H1 (cell line): ENCODE measurements around the gene TSC22D3. TPM values are rescaled to one million over a fixed set of nuclear protein-coding genes. Genes with fewer than 3 reads are reported as not detected.

Experiments used
- CTCF ChIA-PET: fragments of 300-600 bp; sonication (Branson Sonifier 250); formaldehyde crosslinking; loops from one replicate; lab custom pipeline; 2021; ENCODE audit not compliant: partially characterized antibody; lab: Charles Lee
- POLR2A ChIA-PET: fragments of 300-600 bp; sonication (Branson Sonifier 250); formaldehyde crosslinking; loops from one replicate; lab custom pipeline; 2021; ENCODE audit warnings: inconsistent platforms; ENCODE audit not compliant: partially characterized antibody; lab: Charles Lee
- DNase-seq, 2 experiments: peaks; one replicate each; pipeline versions ENCODE4 v3.0.0 to v3.0.0-alpha.2; 2010 to 2022; ENCODE audit warnings: low spot score in 2 of 2, low read depth in 1 of 2, mixed read lengths in 1 of 2
- FAIRE-seq: peaks from 2 replicates; lab custom pipeline; 2011; peaks lifted over from hg19 to GRCh38; lab: Jason Lieb, UNC
- H2AFZ ChIP-seq: 2 replicates; pipeline ENCODE4 v1.8.1; 2012; ENCODE audit warnings: low read length, inconsistent platforms
- H2AK5ac ChIP-seq: 2 replicates; pipeline ENCODE4 v1.6.1; 2013; ENCODE audit warnings: low read depth, low read length
- H2BK120ac ChIP-seq: replicated peaks from 2 replicates; pipeline ENCODE3; 2013; ENCODE audit warnings: low read depth, low read length, inconsistent platforms
- H2BK12ac ChIP-seq: 2 replicates; pipeline ENCODE4 v1.6.1; 2013; ENCODE audit warnings: low read depth, low read length
- H2BK15ac ChIP-seq: 2 replicates; pipeline ENCODE4 v1.6.1; 2013; ENCODE audit warnings: low read length
- H2BK20ac ChIP-seq: 2 replicates; pipeline ENCODE4 v1.6.1; 2013; ENCODE audit warnings: low read length
- H2BK5ac ChIP-seq: 2 replicates; pipeline ENCODE4 v1.6.1; 2013; ENCODE audit warnings: low read depth, low read length
- H3K14ac ChIP-seq: 2 replicates; pipeline ENCODE4 v1.6.1; 2013; ENCODE audit warnings: inconsistent platforms; ENCODE audit not compliant: insufficient read length
- H3K18ac ChIP-seq: 2 replicates; pipeline ENCODE4 v1.6.1; 2013; ENCODE audit warnings: low read length; ENCODE audit errors: extremely low read depth
- H3K23ac ChIP-seq: 2 replicates; pipeline ENCODE4 v1.6.1; 2013; ENCODE audit warnings: inconsistent platforms; ENCODE audit not compliant: insufficient read length
- H3K23me2 ChIP-seq: 2 replicates; pipeline ENCODE4 v1.6.1; 2013; ENCODE audit warnings: low read depth, low read length
- H3K27ac ChIP-seq: 2 replicates; pipeline ENCODE4 v1.6.1; 2011; ENCODE audit warnings: low read depth, low read length, inconsistent platforms
- H3K27me3 ChIP-seq, 4 experiments: replicated peaks in 1 of 4; 1 replicate in 1 of 4; 2 replicates in 3 of 4; pipeline versions ENCODE4 v1.6.1 to v1.8.1; 2011 to 2013; ENCODE audit warnings: low read length in 3 of 4, mild to moderate bottlenecking in 3 of 4, inconsistent platforms in 2 of 4, mixed read lengths in 2 of 4, moderate library complexity in 1 of 4; ENCODE audit not compliant: control insufficient read depth in 3 of 4, insufficient read depth in 3 of 4; ENCODE audit errors: extremely low read depth in 1 of 4
- H3K36me3 ChIP-seq, 4 experiments: 2 replicates each; pipeline versions ENCODE4 v1.6.1 to v1.8.1; 2011 to 2013; ENCODE audit warnings: mild to moderate bottlenecking in 4 of 4, low read length in 3 of 4, moderate library complexity in 2 of 4, control low read depth in 1 of 4, inconsistent platforms in 1 of 4; ENCODE audit not compliant: insufficient read depth in 4 of 4, control insufficient read depth in 2 of 4
- H3K4ac ChIP-seq: replicated peaks from 2 replicates; pipeline ENCODE3; 2013; ENCODE audit warnings: low read length, low read depth, mixed read lengths, inconsistent platforms; ENCODE audit not compliant: insufficient read length
- H3K4me1 ChIP-seq, 4 experiments: replicated peaks in 1 of 4; 1 replicate in 1 of 4; 2 replicates in 3 of 4; pipeline versions ENCODE4 v1.6.1 to v1.8.1; 2011 to 2013; ENCODE audit warnings: low read length in 3 of 4, inconsistent platforms in 2 of 4, mixed read lengths in 1 of 4; ENCODE audit not compliant: insufficient read depth in 4 of 4, control insufficient read depth in 3 of 4
- H3K4me2 ChIP-seq, 2 experiments: 2 replicates each; pipeline versions ENCODE4 v1.6.1 to v1.8.1; 2011 to 2013; ENCODE audit warnings: low read depth in 2 of 2, low read length in 2 of 2, control low read depth in 1 of 2, inconsistent platforms in 1 of 2, mild to moderate bottlenecking in 1 of 2; ENCODE audit not compliant: insufficient read depth in 1 of 2
- H3K4me3 ChIP-seq, 4 experiments: fragments of 200-600, 300-600 bp in 1 of 4; sonication (generic), shearing (Covaris generic), sonication (Bioruptor Twin) in 1 of 4; 2 replicates each; pipeline versions ENCODE4 v1.5.1 to v1.8.1; 2011 to 2016; ENCODE audit warnings: low read length in 4 of 4, low read depth in 3 of 4, control low read depth in 2 of 4, inconsistent platforms in 2 of 4, mild to moderate bottlenecking in 2 of 4, mixed read lengths in 1 of 4, moderate library complexity in 1 of 4; ENCODE audit not compliant: insufficient read depth in 2 of 4; ENCODE audit errors: extremely low read depth in 1 of 4
- H3K56ac ChIP-seq: replicated peaks from 2 replicates; pipeline ENCODE3; 2013; ENCODE audit warnings: low read depth, mild to moderate bottlenecking, mixed read lengths, low read length, inconsistent platforms; ENCODE audit not compliant: insufficient read length
- H3K79me1 ChIP-seq: 2 replicates; pipeline ENCODE4 v1.6.1; 2013; ENCODE audit warnings: low read depth, low read length, control low read depth
- H3K79me2 ChIP-seq, 2 experiments: 2 replicates each; pipeline versions ENCODE4 v1.6.1 to v1.8.1; 2012 to 2013; ENCODE audit warnings: low read length in 2 of 2, mild to moderate bottlenecking in 2 of 2, inconsistent platforms in 1 of 2; ENCODE audit not compliant: insufficient read depth in 2 of 2, control insufficient read depth in 1 of 2
- H3K9ac ChIP-seq, 4 experiments: replicated peaks in 1 of 4; 1 replicate in 1 of 4; 2 replicates in 3 of 4; pipeline versions ENCODE4 v1.6.1 to v1.8.1; 2011 to 2013; ENCODE audit warnings: low read depth in 3 of 4, low read length in 3 of 4, control low read depth in 2 of 4, mild to moderate bottlenecking in 2 of 4, moderate library complexity in 2 of 4, inconsistent platforms in 1 of 4; ENCODE audit errors: extremely low read depth in 1 of 4
- H3K9me3 ChIP-seq, 2 experiments: 2 replicates each; pipeline versions ENCODE4 v1.6.1 to v1.8.1; 2012 to 2013; ENCODE audit warnings: mild to moderate bottlenecking in 2 of 2, moderate library complexity in 2 of 2, control low read depth in 1 of 2, inconsistent platforms in 1 of 2, low read depth in 1 of 2, low read length in 1 of 2, mixed read lengths in 1 of 2; ENCODE audit not compliant: insufficient read depth in 2 of 2
- H4K20me1 ChIP-seq, 2 experiments: replicated peaks in 1 of 2; 2 replicates each; pipeline versions ENCODE3 to v1.8.1; 2011 to 2013; ENCODE audit warnings: inconsistent platforms in 2 of 2, low read length in 2 of 2, mild to moderate bottlenecking in 1 of 2; ENCODE audit not compliant: insufficient read depth in 2 of 2, control insufficient read depth in 1 of 2
- H4K5ac ChIP-seq: 2 replicates; pipeline ENCODE4 v1.6.1; 2013; ENCODE audit warnings: low read length, low read depth, mixed read lengths, inconsistent platforms; ENCODE audit not compliant: insufficient read length
- H4K8ac ChIP-seq: 2 replicates; pipeline ENCODE4 v1.8.0; 2013; ENCODE audit warnings: mild to moderate bottlenecking, moderate library complexity, low read length, inconsistent platforms; ENCODE audit not compliant: insufficient read depth; ENCODE audit errors: extremely low read depth
- H4K91ac ChIP-seq: replicated peaks from 2 replicates; pipeline ENCODE3; 2013; ENCODE audit warnings: low read length, mixed read lengths, inconsistent platforms; ENCODE audit not compliant: insufficient read length
- CBX5 ChIP-seq: fragments of 300-800, 300-1000 bp; sonication (generic); IDR thresholded peaks from 2 replicates; pipeline ENCODE4 v1.7.1; 2016; ENCODE audit warnings: antibody characterized with exemption, low read length, low read depth
- CBX8 ChIP-seq: fragments of 300-800, 300-1000 bp; sonication (generic); IDR thresholded peaks from 2 replicates; pipeline ENCODE4 v1.7.1; 2016; ENCODE audit warnings: low read depth, low read length, borderline replicate concordance
- CTBP2 ChIP-seq: IDR thresholded peaks from 2 replicates; pipeline ENCODE4 v1.7.0; 2011; ENCODE audit warnings: borderline replicate concordance, mild to moderate bottlenecking, moderate library complexity, mixed read lengths, low read length; ENCODE audit not compliant: insufficient read depth, insufficient read length
- EZH2 ChIP-seq: fragments of 200-600 bp; sonication (generic); IDR thresholded peaks from 2 replicates; pipeline ENCODE4 v1.7.1; 2012; ENCODE audit warnings: low read depth, mild to moderate bottlenecking, moderate library complexity, low read length, inconsistent platforms; ENCODE audit not compliant: severe bottlenecking
- KDM5A ChIP-seq: fragments of 200-600 bp; IDR thresholded peaks from 2 replicates; pipeline ENCODE4 v1.7.1; 2012; ENCODE audit warnings: mild to moderate bottlenecking, low read length, inconsistent platforms, mixed read lengths
- RAD21 ChIP-seq, 2 experiments: IDR thresholded peaks in 1 of 2; conservative IDR thresholded peaks in 1 of 2; 2 replicates each; pipeline ENCODE4 v1.6.1; 2011; ENCODE audit warnings: low read depth in 2 of 2, low read length in 2 of 2, improper control_type of control experiment in 1 of 2, inconsistent platforms in 1 of 2, mild to moderate bottlenecking in 1 of 2, moderate library complexity in 1 of 2
- SP4 ChIP-seq: IDR thresholded peaks from 2 replicates; pipeline ENCODE4 v1.6.1; 2012; ENCODE audit warnings: low read length, inconsistent platforms
- TBP ChIP-seq: IDR thresholded peaks from 2 replicates; pipeline ENCODE4 v1.6.1; 2011; ENCODE audit warnings: low read depth, low read length, improper control_type of control experiment
- TEAD4 ChIP-seq: IDR thresholded peaks from 2 replicates; pipeline ENCODE4 v1.6.1; 2012; ENCODE audit warnings: low read depth, low read length, inconsistent platforms, mixed read lengths
- USF2 ChIP-seq: IDR thresholded peaks from 2 replicates; pipeline ENCODE4 v1.6.1; 2011; ENCODE audit warnings: low read length, improper control_type of control experiment
- WGBS, 2 experiments: shearing (Covaris generic) in 1 of 2; methylation state at CpG; one replicate each; pipeline versions ENCODE4 v1.1.6 to v1.1.7; 2013 to 2015; ENCODE audit warnings: low lambda C conversion rate in 2 of 2, mixed read lengths in 2 of 2, inconsistent platforms in 1 of 2, low coverage in 1 of 2, missing lambda C conversion rate in 1 of 2; ENCODE audit not compliant: insufficient replicate concordance in 2 of 2, insufficient coverage in 1 of 2, insufficient read length in 1 of 2; ENCODE audit errors: extremely low coverage in 1 of 2, missing lambda C conversion rate in 1 of 2; 5-methylcytosine and 5-hydroxymethylcytosine counted together
- polyA plus RNA-seq, 7 experiments: library from polyadenylated mRNA; depleted of rRNA in 3 of 7; stranded (reverse) in 5 of 7; unstranded in 2 of 7; fragments of >200 nt in 5 of 7; fragments of 200-250 nt in 2 of 7; gene quantifications; 1 replicate in 5 of 7; 2 replicates in 1 of 7; 4 replicates in 1 of 7; pipeline versions ENCODE4 v1.2.1 to v1.2.3, GENCODE V29; 2011 to 2013; ENCODE audit warnings: missing spikeins in 2 of 7, mixed read lengths in 2 of 7
- total RNA-seq: library from RNA; stranded (reverse); fragmentation: NEBNext Ultra II Directional; extraction: Animal tissue kit (Norgen Biotek cat#: 25700); gene quantifications from 2 replicates; pipeline ENCODE4 v1.2.1, GENCODE V29; 2021

The TSC22D3 gene
- total and polyA plus RNA-seq, 2 of the 8 experiments (the other 6 are each of a cell fraction or from before 2014, with no cell fraction given): 7.6 to 12.9 TPM

GRCh38 chrX:107726816-107727534 lies 48.6 kb downstream of the TSC22D3 start:
- Histone ChIP-seq H3K27me3 (no peaks in the 10 kb centered on the region), H2AK5ac (no peak overlapping the region), H2BK15ac (no peak overlapping the region), H4K20me1 (no peaks in the 10 kb centered on the region), H3K36me3 (no peaks in the 10 kb centered on the region), H2BK120ac (no peak overlapping the region), H3K4ac (no peak overlapping the region), H3K9ac (no peak overlapping the region), H2AFZ (no peak overlapping the region), H4K91ac (no peak overlapping the region), H3K4me2 (no peak overlapping the region), H3K14ac (no peak overlapping the region), H3K4me3 (no peak overlapping the region), H3K4me1 (peaks cover 0 to 15% (median 11%) of the 10 kb centered on the region in 4 experiments; a peak in 5 of 7 replicates), H4K8ac (no peak overlapping the region), H3K9me3 (no peaks in the 10 kb centered on the region), H3K18ac (no peak overlapping the region), H3K23me2 (no peaks in the 10 kb centered on the region), H2BK12ac (no peak overlapping the region), H2BK5ac (no peak overlapping the region), H3K23ac (no peak overlapping the region), H3K79me1 (no peaks in the 10 kb centered on the region), H3K56ac (no peak overlapping the region), H3K79me2 (no peaks in the 10 kb centered on the region), H4K5ac (no peak overlapping the region), H2BK20ac (no peak overlapping the region), H3K27ac (no peak overlapping the region)
- CTCF ChIA-PET: interaction anchor here (0.5 to 17.0 kb wide), 4 partner anchors 9 to 59 kb away, joined by 3 to 325 read pairs (median 4); partner anchors contain the start of gene TSC22D3
- FAIRE-seq (no peak), DNase-seq (no peak)
- WGBS, 2 experiments: 96% methylated on average over 7 of the region's 9 CpGs; no CpG with 5 or more reads in 1 of the 2 experiments
- POLR2A ChIA-PET: interaction anchor here (1.4 kb wide), 1 partner anchor 10 kb away, joined by 7 read pairs; no protein-coding TSS in a partner anchor
- TF ChIP-seq TBP (no peak), RAD21 (IDR thresholded peaks at IDR 0.05 in 1 of 2, conservative IDR thresholded peaks at IDR 0.05 in 1 of 2; ENCODE audit: low read depth in 2 of 2, low read length in 2 of 2) (no peak), EZH2 (no peak), CBX8 (no peak), CTBP2 (no peak), USF2 (no peak), TEAD4 (no peak), SP4 (no peak), CBX5 (no peak), KDM5A (no peak)
